HG02840 (cell line): ENCODE data around the gene GLUL.

Experiments
- ATAC-seq: cut with Tn5 transposase; IDR thresholded peaks from one replicate; pipeline ENCODE4 v1.9.1; 2021; ENCODE audit warnings: mild to moderate bottlenecking, moderate library complexity, moderate number of reproducible peaks; ENCODE audit not compliant: unreplicated experiment, low FRiP score

Gene GLUL

GRCh38 chr1:182332261-182333060 is 59.1 kb downstream of the GLUL start:
- ATAC-seq: no peak
